ENCODE data around the gene MUC6. TPM values are rescaled to one million over a fixed set of nuclear protein-coding genes. Genes with fewer than 3 reads are reported as not detected.
A peak's percentile ranks its signal among the peaks of the same experiment; 100 is the strongest.

MUC6 gene
- total RNA-seq, 1 donor from 2014 or later = not detected

- no peak for TF ChIP-seq CTCF (IDR thresholded peaks at IDR 0.05)
- intact Hi-C loops (cut with DNase I) = no loop called here
- Histone ChIP-seq H3K27me3 (peaks cover 6% of the 10 kb centered on the region), H3K4me1 (no peaks in the 10 kb centered on the region), H3K27ac (no peak overlapping the region), H3K4me3 (no peak overlapping the region), H3K36me3 (no peaks in the 10 kb centered on the region), H3K9me3 (no peaks in the 10 kb centered on the region)
- peak; percentile 44 for DNase-seq
- no peak for ATAC-seq
Observed at GRCh38 chr11:1047595-1048156, 11.2 kb upstream of the MUC6 start.

GRCh38 chr11:1044160-1044559 lies 7.6 kb upstream of the MUC6 start:
- no peak overlapping the region for H3K27ac ChIP-seq
- no peak for TF ChIP-seq CTCF (IDR thresholded peaks at IDR 0.05)
- no peaks in the 10 kb centered on the region for H3K27me3 ChIP-seq
- DNase-seq = no peak
- H3K9me3 ChIP-seq = no peaks in the 10 kb centered on the region
- no peaks in the 10 kb centered on the region for H3K4me1 ChIP-seq
- intact Hi-C loops (cut with DNase I) = no loop called here
- no peak overlapping the region for H3K4me3 ChIP-seq
- H3K36me3 ChIP-seq = no peaks in the 10 kb centered on the region
- ATAC-seq = no peak

- Histone ChIP-seq H3K27ac (no peak overlapping the region), H3K4me1 (no peaks in the 10 kb centered on the region), H3K36me3 (no peaks in the 10 kb centered on the region), H3K9me3 (no peaks in the 10 kb centered on the region), H3K4me3 (no peak overlapping the region), H3K27me3 (no peaks in the 10 kb centered on the region)
- ATAC-seq (no peak), DNase-seq (peak; percentile 57)
- intact Hi-C loops (cut with DNase I) = no loop called here
- TF ChIP-seq CTCF (IDR thresholded peaks at IDR 0.05) = no peak
Observed at GRCh38 chr11:1043563-1044096, 7.1 kb upstream of the MUC6 start.

GRCh38 chr11:1042626-1043562 lies 6.4 kb upstream of the MUC6 start:
- Histone ChIP-seq H3K27ac (no peak overlapping the region), H3K4me1 (no peaks in the 10 kb centered on the region), H3K9me3 (no peaks in the 10 kb centered on the region), H3K4me3 (no peak overlapping the region), H3K27me3 (no peaks in the 10 kb centered on the region), H3K36me3 (no peaks in the 10 kb centered on the region)
- intact Hi-C loops (cut with DNase I) = no loop called here
- peak; percentile 55 for DNase-seq
- ATAC-seq = no peak
- TF ChIP-seq CTCF (IDR thresholded peaks at IDR 0.05) = no peak

GRCh38 chr11:1041936-1042608 lies 5.6 kb upstream of the MUC6 start:
- no peaks in the 10 kb centered on the region for H3K9me3 ChIP-seq
- H3K36me3 ChIP-seq = no peaks in the 10 kb centered on the region
- DNase-seq (peak; percentile 70), ATAC-seq (peak; percentile 14)
- intact Hi-C loops (cut with DNase I) = no loop called here
- H3K4me1 ChIP-seq = no peaks in the 10 kb centered on the region
- H3K27me3 ChIP-seq = no peaks in the 10 kb centered on the region
- TF ChIP-seq CTCF (IDR thresholded peaks at IDR 0.05) = no peak
- H3K27ac ChIP-seq = no peak overlapping the region
- H3K4me3 ChIP-seq = no peak overlapping the region
